ENCODE measurements around the gene INPP5D. TPM values are rescaled to one million over a fixed set of nuclear protein-coding genes. Genes with fewer than 3 reads are reported as not detected.

The INPP5D gene
- total and polyA plus RNA-seq, 2 donors (not counting 1 experiment from before 2014, with no cell fraction given): 152 to 444 TPM

- ATAC-seq (ENCODE audit: low read depth) (no peak), DNase-seq (no peak)
- Histone ChIP-seq H3K4me2 (replicated peaks; ENCODE audit: low read depth, low read length, poor library complexity, severe bottlenecking) (no peak overlapping the region), H3K4me3 (ENCODE audit: control extremely low read depth in 1 of 5, extremely low read depth in 1 of 5, insufficient read depth in 1 of 5, low read depth in 2 of 5, low read length in 4 of 5) (no peak overlapping the region), H2AFZ (ENCODE audit: insufficient read depth, low read depth, low read length, poor library complexity, severe bottlenecking) (no peak overlapping the region), H3K9me3 (ENCODE audit: control extremely low read depth in 1 of 3, control insufficient read depth in 2 of 3, insufficient read depth in 1 of 3, low read length in 2 of 3) (peaks cover 0 to 3% (median 0%) of the 10 kb centered on the region in 3 donors), H3K9ac (ENCODE audit: low read length) (no peak overlapping the region), H3K27me3 (replicated peaks in 1 of 4; ENCODE audit: control extremely low read depth in 1 of 4, control insufficient read depth in 3 of 4, insufficient read depth in 4 of 4, low read length in 3 of 4) (no peaks in the 10 kb centered on the region), H3K27ac (ENCODE audit: low read length in 2 of 2) (peak overlapping the region in 1 of 2 donors; percentile 67), H3K4me1 (ENCODE audit: control insufficient read depth in 2 of 2, insufficient read depth in 2 of 2, low read length in 2 of 2) (peaks cover 40 to 78% of the 10 kb centered on the region in 2 donors), H3K79me2 (ENCODE audit: control insufficient read depth, insufficient read depth, low read length) (peaks cover 97% of the 10 kb centered on the region), H3K36me3 (replicated peaks in 1 of 2; ENCODE audit: control extremely low read depth in 1 of 2, control insufficient read depth in 1 of 2, extremely low read depth in 1 of 2, insufficient read depth in 2 of 2, low read length in 1 of 2) (peaks cover 4 to 81% of the 10 kb centered on the region in 2 experiments), H4K20me1 (ENCODE audit: control insufficient read depth, insufficient read depth, low read length, poor library complexity, severe bottlenecking) (peaks cover 88% of the 10 kb centered on the region)
- H3K9me3 Mint-ChIP-seq (ENCODE audit: insufficient read depth): no peaks in the 10 kb centered on the region
- H3K4me3 Mint-ChIP-seq: no peak overlapping the region
- H3K27ac Mint-ChIP-seq: peak overlapping the region; percentile 84
- 97% methylated on average over 5 of the region's 7 CpGs for WGBS (ENCODE audit: insufficient coverage)
- CTCF ChIA-PET: interaction anchor here (1.1 kb wide), 1 partner anchor 59 kb away, joined by 3 read pairs; the partner anchor contains the start of gene INPP5D
- intact Hi-C loops (cut with micrococcal nuclease): loop anchor here (5.0 kb wide), 2 partner anchors 38 to 297 kb away; no protein-coding TSS in a partner anchor
- H3K27me3 Mint-ChIP-seq: no peaks in the 10 kb centered on the region
- no peak for TF ChIP-seq EZH2 (IDR thresholded peaks at IDR 0.05; ENCODE audit: borderline replicate concordance, insufficient read depth, low read depth, low read length, poor library complexity, severe bottlenecking)
- TF ChIP-seq CTCF (IDR thresholded peaks at IDR 0.05): no peak
- peaks cover 75% of the 10 kb centered on the region for H3K4me1 Mint-ChIP-seq
- POLR2A ChIA-PET: no interaction called here
These were observed 59.7 kb downstream of the INPP5D start for GRCh38 chr2:233119806-233120205.

GRCh38 chr2:233120459-233120858, 60.3 kb downstream of the INPP5D start:
- Histone ChIP-seq H3K79me2 (ENCODE audit: control insufficient read depth, insufficient read depth, low read length) (peaks cover 97% of the 10 kb centered on the region), H3K27ac (ENCODE audit: low read length in 2 of 2) (peak overlapping the region in 1 of 2 donors; percentile 73), H3K4me1 (ENCODE audit: control insufficient read depth in 2 of 2, insufficient read depth in 2 of 2, low read length in 2 of 2) (peaks cover 46 to 79% of the 10 kb centered on the region in 2 donors), H3K4me3 (ENCODE audit: control extremely low read depth in 1 of 5, extremely low read depth in 1 of 5, insufficient read depth in 1 of 5, low read depth in 2 of 5, low read length in 4 of 5) (no peak overlapping the region), H4K20me1 (ENCODE audit: control insufficient read depth, insufficient read depth, low read length, poor library complexity, severe bottlenecking) (peaks cover 88% of the 10 kb centered on the region), H3K27me3 (replicated peaks in 1 of 4; ENCODE audit: control extremely low read depth in 1 of 4, control insufficient read depth in 3 of 4, insufficient read depth in 4 of 4, low read length in 3 of 4) (no peaks in the 10 kb centered on the region), H3K36me3 (replicated peaks in 1 of 2; ENCODE audit: control extremely low read depth in 1 of 2, control insufficient read depth in 1 of 2, extremely low read depth in 1 of 2, insufficient read depth in 2 of 2, low read length in 1 of 2) (peaks cover 4 to 82% of the 10 kb centered on the region in 2 experiments), H2AFZ (ENCODE audit: insufficient read depth, low read depth, low read length, poor library complexity, severe bottlenecking) (no peak overlapping the region), H3K9me3 (ENCODE audit: control extremely low read depth in 1 of 3, control insufficient read depth in 2 of 3, insufficient read depth in 1 of 3, low read length in 2 of 3) (peaks cover 0 to 3% (median 0%) of the 10 kb centered on the region in 3 donors), H3K9ac (ENCODE audit: low read length) (no peak overlapping the region), H3K4me2 (replicated peaks; ENCODE audit: low read depth, low read length, poor library complexity, severe bottlenecking) (no peak overlapping the region)
- no peaks in the 10 kb centered on the region for H3K27me3 Mint-ChIP-seq
- TF ChIP-seq EZH2 (IDR thresholded peaks at IDR 0.05; ENCODE audit: borderline replicate concordance, insufficient read depth, low read depth, low read length, poor library complexity, severe bottlenecking) (no peak), CTCF (IDR thresholded peaks at IDR 0.05) (no peak)
- ChIA-PET POLR2A (no interaction called here), CTCF (no interaction called here)
- intact Hi-C loops (cut with micrococcal nuclease): loop anchor here (5.0 kb wide), 2 partner anchors 38 to 297 kb away; no protein-coding TSS in a partner anchor
- peak overlapping the region; percentile 71 for H3K27ac Mint-ChIP-seq
- H3K4me1 Mint-ChIP-seq: peaks cover 75% of the 10 kb centered on the region
- 100% methylated on average over 1 of the region's 2 CpGs for WGBS (ENCODE audit: insufficient coverage)
- no peak for ATAC-seq (ENCODE audit: low read depth)
- no peak overlapping the region for H3K4me3 Mint-ChIP-seq
- DNase-seq: no peak
- H3K9me3 Mint-ChIP-seq (ENCODE audit: insufficient read depth): no peaks in the 10 kb centered on the region
